ENCODE data around the gene RNF223.

- no peak for TF ChIP-seq POLR2A (IDR thresholded peaks at IDR 0.05; ENCODE audit: low read depth, low read length)
- TF ChIP-seq TAF1 (IDR thresholded peaks at IDR 0.05; ENCODE audit: low read depth, low read length), result no peak
- no peak for TF ChIP-seq POLR2AphosphoS5 (IDR thresholded peaks at IDR 0.05; ENCODE audit: low read depth, low read length)
- TF ChIP-seq SPI1 (IDR thresholded peaks at IDR 0.05; ENCODE audit: low read depth, low read length), result no peak
- no peak for TF ChIP-seq POU2F2 (IDR thresholded peaks at IDR 0.05; ENCODE audit: low read depth, low read length)
- no peak for TF ChIP-seq PAX5 (IDR thresholded peaks at IDR 0.05; ENCODE audit: insufficient read depth, low read length, severe bottlenecking)
These were observed 6.1 kb downstream of the RNF223 start for GRCh38 chr1:1067860-1068516.

All from GM12891 (cell line).